GM12891 (cell line): ENCODE results near the gene IL1RAPL1.

Source experiments
- DNase-seq: peaks from one replicate; pipeline ENCODE4 v3.0.0; 2011; ENCODE audit warnings: low spot score; ENCODE audit not compliant: insufficient read length
- FAIRE-seq: peaks from 2 replicates; lab custom pipeline; 2011; peaks lifted over from hg19 to GRCh38; lab: Jason Lieb, UNC
- PAX5 ChIP-seq: IDR thresholded peaks from 2 replicates; pipeline ENCODE4 v1.6.1; 2011; ENCODE audit warnings: low read length, moderate library complexity, mild to moderate bottlenecking; ENCODE audit not compliant: insufficient read depth, severe bottlenecking
- POLR2A ChIP-seq: IDR thresholded peaks from 2 replicates; pipeline ENCODE4 v1.6.1; 2011; ENCODE audit warnings: low read depth, low read length, control low read depth
- POLR2AphosphoS5 ChIP-seq: IDR thresholded peaks from 2 replicates; pipeline ENCODE4 v1.6.1; 2011; ENCODE audit warnings: low read depth, low read length, control low read depth
- POU2F2 ChIP-seq: IDR thresholded peaks from 2 replicates; pipeline ENCODE4 v1.6.1; 2011; ENCODE audit warnings: low read depth, mild to moderate bottlenecking, control low read depth, low read length, moderate library complexity
- SPI1 ChIP-seq: IDR thresholded peaks from 2 replicates; pipeline ENCODE4 v1.6.1; 2011; ENCODE audit warnings: low read depth, low read length, control low read depth
- TAF1 ChIP-seq: IDR thresholded peaks from 2 replicates; pipeline ENCODE4 v1.6.1; 2011; ENCODE audit warnings: low read depth, low read length, control low read depth

IL1RAPL1 gene

DNA sequence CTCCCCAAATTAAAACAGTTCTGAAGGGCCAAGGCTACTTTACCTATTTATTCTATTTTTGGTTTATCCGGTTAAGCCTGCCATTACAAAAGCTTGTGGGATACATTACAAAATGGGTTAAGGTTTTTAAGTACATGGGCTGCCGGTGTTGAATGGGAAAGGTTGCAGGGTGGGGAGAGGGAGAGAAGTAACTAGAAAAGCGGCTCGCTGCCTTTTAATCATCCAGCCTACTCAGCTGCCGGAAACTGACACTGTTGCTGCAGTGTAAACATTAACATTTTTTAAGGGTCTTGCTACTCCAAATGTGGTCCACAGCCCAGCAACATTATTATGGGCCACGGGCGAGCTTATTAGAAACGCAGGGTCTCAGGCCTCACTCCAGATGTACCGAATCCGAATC, 1.5 kb upstream of the IL1RAPL1 start:
- DNase-seq (no peak), FAIRE-seq (no peak)
- TF ChIP-seq SPI1 = no peak
- TF ChIP-seq POLR2AphosphoS5 = no peak
- TF ChIP-seq POU2F2 = no peak
- no peak for TF ChIP-seq TAF1
- no peak for TF ChIP-seq POLR2A
- TF ChIP-seq PAX5 = no peak

- TF ChIP-seq SPI1 (no peak), PAX5 (no peak), POLR2A (no peak), TAF1 (no peak), POLR2AphosphoS5 (no peak), POU2F2 (no peak)
- DNase-seq (no peak), FAIRE-seq (no peak)
Measured at GRCh38 chrX:28586286-28586685, 960 bp upstream of the IL1RAPL1 start.

DNA sequence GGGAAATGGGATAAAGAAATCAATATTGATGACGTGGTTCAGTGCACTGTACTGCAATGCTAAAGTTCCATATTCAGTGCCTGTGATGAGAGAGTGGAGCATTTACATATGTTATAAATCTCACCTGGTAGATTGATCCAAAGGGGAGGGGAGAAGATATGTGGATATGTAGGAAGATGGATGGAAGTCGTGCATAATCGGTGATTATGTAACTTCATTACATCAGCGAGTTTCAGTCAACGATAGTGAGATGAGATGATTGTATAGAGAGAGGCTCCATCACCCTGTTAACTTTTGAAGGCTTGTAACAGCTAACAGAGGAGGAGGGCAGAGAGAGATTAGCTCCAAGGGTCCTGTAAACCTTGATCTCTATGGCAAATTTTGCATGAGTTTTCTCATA, 1.8 kb downstream of the IL1RAPL1 start:
- TF ChIP-seq POLR2AphosphoS5 = no peak
- TF ChIP-seq POU2F2 = no peak
- no peak for TF ChIP-seq SPI1
- TF ChIP-seq POLR2A = no peak
- no peak for TF ChIP-seq PAX5
- TF ChIP-seq TAF1 = no peak
- DNase-seq = no peak
- no peak for FAIRE-seq

- FAIRE-seq (no peak), DNase-seq (no peak)
- no peak for TF ChIP-seq POLR2A
- TF ChIP-seq SPI1 = no peak
- TF ChIP-seq POU2F2 = no peak
- TF ChIP-seq TAF1 = no peak
- TF ChIP-seq POLR2AphosphoS5 = no peak
- TF ChIP-seq PAX5 = no peak
Measured at GRCh38 chrX:28590396-28590795, 3.1 kb downstream of the IL1RAPL1 start.

- FAIRE-seq = no peak
- DNase-seq = no peak
- TF ChIP-seq SPI1 (no peak), PAX5 (no peak), POLR2A (no peak), POU2F2 (no peak), POLR2AphosphoS5 (no peak), TAF1 (no peak)
Measured at GRCh38 chrX:28591542-28591941, 4.3 kb downstream of the IL1RAPL1 start.

GRCh38 chrX:28595346-28595745, 8.1 kb downstream of the IL1RAPL1 start:
- no peak for TF ChIP-seq POU2F2
- TF ChIP-seq PAX5 = no peak
- TF ChIP-seq POLR2A = no peak
- no peak for TF ChIP-seq SPI1
- no peak for TF ChIP-seq TAF1
- no peak for TF ChIP-seq POLR2AphosphoS5
- DNase-seq = no peak
- FAIRE-seq = no peak

DNA sequence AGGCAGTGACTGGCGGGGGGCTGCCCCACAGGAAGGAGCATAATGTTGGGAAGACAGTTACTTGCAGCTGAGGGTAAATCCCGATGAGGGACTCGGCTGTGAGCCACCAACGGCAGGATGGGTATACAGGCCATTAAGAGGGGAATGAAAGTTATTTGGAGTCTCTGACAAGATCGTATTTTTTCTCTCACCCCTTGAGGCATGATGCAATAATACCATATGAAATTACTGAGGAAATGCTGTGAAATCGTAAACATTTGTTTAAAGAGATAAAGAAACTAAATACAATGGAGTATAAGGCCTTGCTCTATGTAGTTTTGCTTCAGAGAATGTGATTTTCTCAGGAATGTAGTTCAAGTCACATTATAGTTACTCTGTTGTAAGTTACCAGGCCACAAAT, 12.7 kb downstream of the IL1RAPL1 start:
- TF ChIP-seq POLR2A = no peak
- TF ChIP-seq TAF1 = no peak
- no peak for TF ChIP-seq SPI1
- no peak for TF ChIP-seq POLR2AphosphoS5
- no peak for TF ChIP-seq POU2F2
- no peak for TF ChIP-seq PAX5
- DNase-seq (no peak), FAIRE-seq (no peak)

- TF ChIP-seq POLR2AphosphoS5 (no peak), POU2F2 (no peak), POLR2A (no peak), TAF1 (no peak), SPI1 (no peak), PAX5 (no peak)
- FAIRE-seq = no peak
Measured at GRCh38 chrX:28609003-28609402, 21.8 kb downstream of the IL1RAPL1 start.

GRCh38 chrX:28609917-28610613, 22.8 kb downstream of the IL1RAPL1 start:
- DNase-seq (no peak), FAIRE-seq (no peak)
- TF ChIP-seq TAF1 (no peak), PAX5 (no peak), SPI1 (no peak), POU2F2 (no peak), POLR2AphosphoS5 (no peak), POLR2A (no peak)

More at GRCh38 chrX:28609003-28609402, 21.8 kb downstream of the IL1RAPL1 start:
- no peak for DNase-seq

GRCh38 chrX:28610746-28611145, 23.5 kb downstream of the IL1RAPL1 start:
- TF ChIP-seq TAF1 (no peak), SPI1 (no peak), POLR2A (no peak), POU2F2 (no peak), POLR2AphosphoS5 (no peak), PAX5 (no peak)
- FAIRE-seq = no peak
- DNase-seq = no peak

- DNase-seq (no peak), FAIRE-seq (no peak)
- TF ChIP-seq POLR2AphosphoS5 (no peak), PAX5 (no peak), POLR2A (no peak)
Measured at GRCh38 chrX:28613558-28613957, 26.3 kb downstream of the IL1RAPL1 start.
